Glutamatergic neuron (in vitro differentiated cells): ENCODE data around the gene RPP21. TPM values are rescaled to one million over a fixed set of nuclear protein-coding genes. Genes with fewer than 3 reads are reported as not detected.
A peak's percentile ranks its signal among the peaks of the same experiment; 100 is the strongest.

ENCODE experiments used
- DNase-seq: peaks from one replicate; pipeline ENCODE4 v3.0.0; 2022
- H3K27ac Mint-ChIP-seq: one replicate; pipeline ENCODE4 v1.8.0; 2020; ENCODE audit warnings: mild to moderate bottlenecking, mixed read lengths, inconsistent platforms; ENCODE audit not compliant: unreplicated experiment
- H3K27me3 Mint-ChIP-seq: one replicate; pipeline ENCODE4 v1.8.0; 2020; ENCODE audit warnings: mild to moderate bottlenecking, moderate library complexity, mixed read lengths, inconsistent platforms; ENCODE audit not compliant: unreplicated experiment
- H3K36me3 Mint-ChIP-seq: one replicate; pipeline ENCODE4 v1.8.0; 2020; ENCODE audit warnings: mild to moderate bottlenecking, mixed read lengths, inconsistent platforms; ENCODE audit not compliant: unreplicated experiment
- H3K4me1 Mint-ChIP-seq: one replicate; pipeline ENCODE4 v1.8.0; 2020; ENCODE audit warnings: mild to moderate bottlenecking, low read depth, mixed read lengths, inconsistent platforms; ENCODE audit not compliant: unreplicated experiment
- H3K4me3 Mint-ChIP-seq: one replicate; pipeline ENCODE4 v1.8.0; 2020; ENCODE audit warnings: mild to moderate bottlenecking, mixed read lengths, inconsistent platforms; ENCODE audit not compliant: unreplicated experiment
- H3K9me3 Mint-ChIP-seq: one replicate; pipeline ENCODE4 v1.8.0; 2020; ENCODE audit warnings: mild to moderate bottlenecking, moderate library complexity, mixed read lengths, inconsistent platforms; ENCODE audit not compliant: unreplicated experiment
- long read RNA-seq: library from polyadenylated mRNA; unstranded; transcript quantifications from one replicate; pipeline ENCODE4 v2.0.0, GENCODE V29; 2020; ENCODE audit not compliant: unreplicated experiment
- total RNA-seq: library from RNA; stranded (reverse); fragmentation: NEBNext Ultra II Directional; extraction: Animal tissue kit (Norgen Biotek cat#: 25700); gene quantifications from one replicate; pipeline ENCODE4 v1.2.1, GENCODE V29; 2021; ENCODE audit not compliant: unreplicated experiment
- TF ChIP-seq, protein P1 (sequence below): fragments of 200-600 bp; sonication (generic); IDR thresholded peaks from one replicate; pipeline ENCODE4 v1.5.0; 2021; ENCODE audit not compliant: partially characterized antibody, unreplicated experiment

RPP21 gene
- 36.7 TPM for total RNA-seq
- long read RNA-seq, transcript RPP21-221 (4 exons, 594 nt), result minor isoform, 10 of 33 reads
- long read RNA-seq, transcript RPP21-224 (5 exons, 525 nt), result major isoform, 21 of 33 reads
- long read RNA-seq, partial matches to known transcripts, result 0 of 33 reads
- long read RNA-seq, other reads (novel, unspliced or antisense), result 0 of 33 reads

DNA sequence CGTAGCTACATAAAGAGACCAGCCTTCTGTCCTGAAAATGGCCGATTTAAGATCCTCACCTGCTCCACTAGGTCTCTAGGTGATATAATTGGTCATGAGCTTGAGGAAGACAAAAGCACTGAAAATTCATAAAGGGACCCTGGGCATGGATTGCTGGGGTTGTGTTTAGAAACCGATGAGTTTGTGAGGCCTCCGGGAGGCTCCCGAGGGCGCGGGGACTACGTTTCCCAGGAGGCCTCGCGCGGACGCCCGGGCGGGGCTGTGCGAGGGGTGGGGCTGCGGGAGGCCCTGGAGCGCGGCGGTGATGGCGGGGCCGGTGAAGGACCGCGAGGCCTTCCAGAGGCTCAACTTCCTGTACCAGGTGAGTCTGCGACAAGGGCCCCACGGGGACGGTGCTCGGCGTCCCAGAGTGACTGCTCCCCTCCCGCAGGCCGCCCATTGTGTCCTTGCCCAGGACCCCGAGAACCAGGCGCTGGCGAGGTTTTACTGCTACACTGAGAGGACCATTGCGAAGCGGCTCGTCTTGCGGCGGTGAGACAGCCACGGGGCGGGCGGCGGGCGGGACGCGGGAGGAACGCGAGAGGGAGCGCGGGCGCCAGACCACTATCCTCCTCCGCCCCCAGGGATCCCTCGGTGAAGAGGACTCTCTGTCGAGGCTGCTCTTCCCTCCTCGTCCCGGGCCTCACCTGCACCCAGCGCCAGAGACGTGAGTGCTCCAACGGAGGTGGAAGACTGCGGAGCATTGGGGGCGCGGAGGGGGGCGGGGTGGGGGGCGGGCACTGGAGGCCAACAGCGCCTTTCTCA lies at the start of gene RPP21:
TSS of gene RPP21 (plus strand) at position 289 of the 804 bp plus-strand sequence. CDS start at position 305, 16 bp downstream.
- H3K27ac Mint-ChIP-seq, result peak within 1 kb of the TSS; percentile 49
- peaks cover 5% of the 10 kb centered on the region for H3K4me1 Mint-ChIP-seq
- peak within 1 kb of the TSS; percentile 85 for H3K4me3 Mint-ChIP-seq
- H3K36me3 Mint-ChIP-seq, result no peaks in the 10 kb centered on the region
- peak; percentile 92 for DNase-seq
- TF ChIP-seq, protein P1, sequence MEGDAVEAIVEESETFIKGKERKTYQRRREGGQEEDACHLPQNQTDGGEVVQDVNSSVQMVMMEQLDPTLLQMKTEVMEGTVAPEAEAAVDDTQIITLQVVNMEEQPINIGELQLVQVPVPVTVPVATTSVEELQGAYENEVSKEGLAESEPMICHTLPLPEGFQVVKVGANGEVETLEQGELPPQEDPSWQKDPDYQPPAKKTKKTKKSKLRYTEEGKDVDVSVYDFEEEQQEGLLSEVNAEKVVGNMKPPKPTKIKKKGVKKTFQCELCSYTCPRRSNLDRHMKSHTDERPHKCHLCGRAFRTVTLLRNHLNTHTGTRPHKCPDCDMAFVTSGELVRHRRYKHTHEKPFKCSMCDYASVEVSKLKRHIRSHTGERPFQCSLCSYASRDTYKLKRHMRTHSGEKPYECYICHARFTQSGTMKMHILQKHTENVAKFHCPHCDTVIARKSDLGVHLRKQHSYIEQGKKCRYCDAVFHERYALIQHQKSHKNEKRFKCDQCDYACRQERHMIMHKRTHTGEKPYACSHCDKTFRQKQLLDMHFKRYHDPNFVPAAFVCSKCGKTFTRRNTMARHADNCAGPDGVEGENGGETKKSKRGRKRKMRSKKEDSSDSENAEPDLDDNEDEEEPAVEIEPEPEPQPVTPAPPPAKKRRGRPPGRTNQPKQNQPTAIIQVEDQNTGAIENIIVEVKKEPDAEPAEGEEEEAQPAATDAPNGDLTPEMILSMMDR, result no peak
- peaks cover 1% of the 10 kb centered on the region for H3K9me3 Mint-ChIP-seq
- H3K27me3 Mint-ChIP-seq, result peaks cover 4% of the 10 kb centered on the region

DNA sequence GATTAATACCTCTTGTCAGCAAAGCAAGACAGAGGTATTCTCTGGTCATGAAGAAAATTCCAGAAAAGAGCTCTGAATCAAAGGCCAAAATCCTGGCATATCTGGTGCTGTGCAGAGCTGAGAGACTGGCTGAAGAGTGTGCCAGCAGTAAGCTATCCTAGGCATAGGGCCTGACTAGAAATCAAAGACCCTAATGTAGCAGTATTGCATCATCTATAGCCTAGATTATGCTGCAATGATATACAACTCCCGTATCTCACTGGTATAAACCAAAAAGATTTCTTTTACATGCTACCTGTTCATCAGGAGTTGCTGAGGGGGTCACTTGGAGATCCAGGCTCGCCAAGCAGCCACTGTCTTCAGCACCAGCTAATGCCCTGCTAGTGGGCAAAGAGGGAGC lies 49.1 kb upstream of the RPP21 start:
- Mint-ChIP-seq H3K4me1 (no peaks in the 10 kb centered on the region), H3K4me3 (no peak overlapping the region), H3K27ac (no peak overlapping the region), H3K36me3 (peaks cover 42% of the 10 kb centered on the region), H3K27me3 (no peaks in the 10 kb centered on the region), H3K9me3 (peaks cover 4% of the 10 kb centered on the region)
- TF ChIP-seq, protein P1, result no peak
- no peak for DNase-seq

DNA sequence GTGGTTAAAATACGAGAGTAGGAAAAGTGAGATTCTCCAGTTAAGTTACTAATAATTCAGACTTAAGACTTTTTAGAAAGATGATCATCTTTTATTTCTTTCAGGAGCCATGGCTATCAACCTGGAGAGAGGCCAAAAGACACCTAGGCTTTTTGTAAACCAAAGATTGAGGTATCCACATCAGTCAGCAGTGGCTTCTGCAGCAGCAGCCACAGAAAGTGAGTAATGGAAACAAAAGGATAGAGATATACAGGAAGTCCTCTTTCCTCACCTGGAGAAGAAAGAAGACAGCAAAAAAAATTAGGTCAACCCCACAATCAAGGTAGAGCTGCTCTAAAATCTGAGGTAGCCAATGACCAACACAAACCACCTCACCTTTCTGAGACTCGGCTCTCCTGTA lies 41.0 kb upstream of the RPP21 start:
- Mint-ChIP-seq H3K9me3 (peaks cover 7% of the 10 kb centered on the region), H3K27ac (no peak overlapping the region), H3K27me3 (peaks cover 5% of the 10 kb centered on the region), H3K4me3 (no peak overlapping the region), H3K4me1 (no peaks in the 10 kb centered on the region), H3K36me3 (peaks cover 38% of the 10 kb centered on the region)
- no peak for DNase-seq
- TF ChIP-seq, protein P1, result no peak

DNA sequence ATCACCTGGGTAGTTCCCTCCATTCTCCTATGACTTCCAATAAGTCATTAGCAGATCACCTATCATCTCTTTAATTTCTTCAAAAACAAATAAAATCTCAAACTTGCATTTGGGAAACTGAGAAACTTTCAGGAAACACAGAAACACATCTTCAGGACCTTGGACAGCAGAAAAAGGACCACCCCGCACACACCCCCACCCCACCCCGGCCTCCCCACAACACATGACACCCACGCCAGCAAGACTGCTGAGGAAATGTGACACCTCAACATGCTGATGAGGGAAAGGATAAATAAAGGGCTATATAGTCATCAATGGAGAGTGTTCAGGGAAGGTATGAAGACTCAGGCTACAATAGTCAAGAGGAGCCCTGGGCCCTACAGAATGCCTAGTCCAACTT lies 33.9 kb upstream of the RPP21 start:
- Mint-ChIP-seq H3K9me3 (no peaks in the 10 kb centered on the region), H3K4me1 (peaks cover 5% of the 10 kb centered on the region), H3K4me3 (no peak overlapping the region), H3K27ac (no peak overlapping the region), H3K36me3 (peaks cover 6% of the 10 kb centered on the region), H3K27me3 (peaks cover 9% of the 10 kb centered on the region)
- DNase-seq, result no peak
- TF ChIP-seq, protein P1, result no peak

DNA sequence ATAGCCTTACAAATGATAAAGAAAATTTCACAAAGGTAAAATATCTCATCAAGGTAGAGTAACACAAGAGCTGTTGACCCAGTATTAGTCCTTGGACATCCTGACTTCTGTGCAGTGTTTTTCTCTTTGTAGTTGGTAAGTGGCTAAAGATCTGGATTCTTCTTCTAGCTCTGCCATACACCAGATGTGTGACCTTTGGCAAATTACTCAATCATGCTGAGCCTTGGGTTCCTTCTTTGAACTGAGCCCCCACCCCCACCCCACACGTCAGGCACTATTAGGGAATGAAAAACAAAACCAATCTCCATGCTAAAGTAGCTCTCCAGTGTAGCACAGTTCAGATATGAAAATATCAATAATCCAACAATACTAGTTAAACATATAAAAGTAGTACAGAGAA lies 33.3 kb upstream of the RPP21 start:
- Mint-ChIP-seq H3K4me3 (no peak overlapping the region), H3K9me3 (no peaks in the 10 kb centered on the region), H3K36me3 (peaks cover 6% of the 10 kb centered on the region), H3K27ac (no peak overlapping the region), H3K4me1 (peaks cover 5% of the 10 kb centered on the region), H3K27me3 (peaks cover 9% of the 10 kb centered on the region)
- DNase-seq, result no peak
- TF ChIP-seq, protein P1, result no peak
